Parathyroid adenoma (tissue), 2 donors: ENCODE measurements around the gene PURB.

Experiments used
- H2AFZ ChIP-seq: fragments of 300-600 bp; sonication (generic); one replicate; pipeline ENCODE4 v1.7.0; 2017; ENCODE audit warnings: antibody characterized with exemption, mild to moderate bottlenecking
- H3K27ac ChIP-seq: fragments of 300-600 bp; sonication (generic); one replicate; pipeline ENCODE4 v1.7.0; 2017
- H3K27me3 ChIP-seq: fragments of 300-600 bp; sonication (generic); one replicate; pipeline ENCODE4 v1.7.0; 2017; ENCODE audit warnings: low read length; ENCODE audit not compliant: control insufficient read depth, insufficient read depth
- H3K36me3 ChIP-seq: fragments of 300-600 bp; sonication (generic); one replicate; pipeline ENCODE4 v1.7.0; 2017; ENCODE audit warnings: low read length; ENCODE audit not compliant: control insufficient read depth, insufficient read depth
- H3K4me1 ChIP-seq: fragments of 300-600 bp; sonication (generic); one replicate; pipeline ENCODE4 v1.7.0; 2017; ENCODE audit warnings: control low read depth
- H3K4me2 ChIP-seq: fragments of 300-600 bp; sonication (generic); one replicate; pipeline ENCODE4 v1.7.0; 2017; ENCODE audit warnings: low read length
- H3K4me3 ChIP-seq: fragments of 300-600 bp; sonication (generic); one replicate; pipeline ENCODE4 v1.7.0; 2017; ENCODE audit warnings: low read depth, low read length
- H3K79me2 ChIP-seq: fragments of 300-600 bp; sonication (generic); one replicate; pipeline ENCODE4 v1.7.0; 2017; ENCODE audit warnings: control low read depth
- H3K9ac ChIP-seq: fragments of 300-600 bp; sonication (generic); one replicate; pipeline ENCODE4 v1.7.0; 2017; ENCODE audit warnings: mild to moderate bottlenecking
- H3K9me3 ChIP-seq: fragments of 300-600 bp; sonication (generic); one replicate; pipeline ENCODE4 v1.7.0; 2017; ENCODE audit warnings: low read length; ENCODE audit not compliant: control insufficient read depth
- TF ChIP-seq, protein P1 (sequence below): fragments of 300-600 bp; sonication (generic); IDR thresholded peaks from one replicate; pipeline ENCODE4 v1.7.0; 2017; ENCODE audit warnings: antibody characterized with exemption, mild to moderate bottlenecking
- donor health status: primary hyperparathyroidism.

PURB gene

GRCh38 chr7:44906965-44907364, 21.6 kb upstream of the PURB start:
- Histone ChIP-seq H3K4me1 (no peaks in the 10 kb centered on the region), H3K36me3 (no peaks in the 10 kb centered on the region), H3K27ac (no peak overlapping the region), H3K9ac (no peak overlapping the region), H3K79me2 (no peaks in the 10 kb centered on the region), H3K4me3 (no peak overlapping the region), H3K9me3 (no peaks in the 10 kb centered on the region), H2AFZ (no peak overlapping the region), H3K27me3 (no peaks in the 10 kb centered on the region), H3K4me2 (no peak overlapping the region)
- TF ChIP-seq, protein P1, sequence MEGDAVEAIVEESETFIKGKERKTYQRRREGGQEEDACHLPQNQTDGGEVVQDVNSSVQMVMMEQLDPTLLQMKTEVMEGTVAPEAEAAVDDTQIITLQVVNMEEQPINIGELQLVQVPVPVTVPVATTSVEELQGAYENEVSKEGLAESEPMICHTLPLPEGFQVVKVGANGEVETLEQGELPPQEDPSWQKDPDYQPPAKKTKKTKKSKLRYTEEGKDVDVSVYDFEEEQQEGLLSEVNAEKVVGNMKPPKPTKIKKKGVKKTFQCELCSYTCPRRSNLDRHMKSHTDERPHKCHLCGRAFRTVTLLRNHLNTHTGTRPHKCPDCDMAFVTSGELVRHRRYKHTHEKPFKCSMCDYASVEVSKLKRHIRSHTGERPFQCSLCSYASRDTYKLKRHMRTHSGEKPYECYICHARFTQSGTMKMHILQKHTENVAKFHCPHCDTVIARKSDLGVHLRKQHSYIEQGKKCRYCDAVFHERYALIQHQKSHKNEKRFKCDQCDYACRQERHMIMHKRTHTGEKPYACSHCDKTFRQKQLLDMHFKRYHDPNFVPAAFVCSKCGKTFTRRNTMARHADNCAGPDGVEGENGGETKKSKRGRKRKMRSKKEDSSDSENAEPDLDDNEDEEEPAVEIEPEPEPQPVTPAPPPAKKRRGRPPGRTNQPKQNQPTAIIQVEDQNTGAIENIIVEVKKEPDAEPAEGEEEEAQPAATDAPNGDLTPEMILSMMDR = no peak

DNA sequence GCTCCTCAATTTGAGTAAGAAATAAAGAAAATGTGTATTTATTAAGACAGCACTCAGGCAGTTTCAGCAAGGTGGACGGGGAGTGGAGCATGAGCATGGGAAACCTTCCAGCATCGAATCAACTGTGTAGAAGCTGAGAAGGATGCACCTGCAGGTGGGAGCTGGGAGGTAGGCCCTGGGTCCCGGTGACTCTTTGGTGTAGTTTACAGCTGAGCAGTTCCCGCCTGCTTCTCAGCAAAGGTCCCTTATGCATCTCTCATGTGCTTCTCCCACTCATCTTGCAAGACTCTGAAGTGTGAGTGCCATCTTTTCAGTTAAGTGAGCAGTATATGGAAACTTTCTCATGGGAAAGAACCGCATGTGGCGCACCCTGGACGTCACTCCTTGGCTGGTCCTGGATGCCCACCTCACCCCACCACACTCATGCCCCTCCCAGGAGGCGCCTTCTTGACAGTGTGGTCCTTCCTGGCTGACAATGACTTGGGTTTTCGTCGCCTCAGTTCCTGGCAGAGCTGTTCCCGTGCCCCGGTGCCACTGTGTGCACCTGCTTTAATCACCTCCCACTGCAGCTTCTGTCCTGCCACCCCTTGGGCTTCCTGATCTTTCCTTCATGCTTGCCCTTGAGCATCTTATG, 19.8 kb upstream of the PURB start:
- Histone ChIP-seq H3K27me3 (no peaks in the 10 kb centered on the region), H3K9ac (no peak overlapping the region), H3K9me3 (no peaks in the 10 kb centered on the region), H3K4me3 (no peak overlapping the region), H3K27ac (no peak overlapping the region), H2AFZ (no peak overlapping the region), H3K36me3 (no peaks in the 10 kb centered on the region), H3K79me2 (no peaks in the 10 kb centered on the region), H3K4me1 (no peaks in the 10 kb centered on the region), H3K4me2 (no peak overlapping the region)
- TF ChIP-seq, protein P1 = no peak

DNA sequence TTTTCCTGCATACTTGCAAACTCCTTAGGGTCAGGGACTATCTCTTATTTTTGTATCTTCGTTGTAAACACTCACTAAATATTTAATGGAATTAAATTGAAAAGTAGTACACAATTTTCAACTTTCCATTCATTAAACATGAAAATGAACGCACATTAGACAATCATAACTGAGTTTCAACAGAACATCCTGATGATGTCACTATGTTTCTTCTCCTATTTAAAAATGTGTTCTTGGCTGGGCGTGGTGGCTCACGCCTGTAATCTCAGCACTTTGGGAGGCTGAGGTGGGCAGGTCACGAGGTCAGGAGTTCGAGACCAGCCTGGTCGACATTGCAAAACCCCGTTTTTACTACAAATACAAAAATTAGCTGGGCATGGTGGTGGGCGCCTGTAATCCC, 14.1 kb upstream of the PURB start:
- Histone ChIP-seq H3K79me2 (peaks cover 5% of the 10 kb centered on the region), H3K9ac (no peak overlapping the region), H3K27ac (no peak overlapping the region), H3K4me3 (no peak overlapping the region), H3K36me3 (no peaks in the 10 kb centered on the region), H3K27me3 (no peaks in the 10 kb centered on the region), H3K9me3 (no peaks in the 10 kb centered on the region), H3K4me2 (no peak overlapping the region), H3K4me1 (no peaks in the 10 kb centered on the region), H2AFZ (no peak overlapping the region)
- TF ChIP-seq, protein P1 = no peak

GRCh38 chr7:44898039-44898438, 12.7 kb upstream of the PURB start:
- H3K36me3 ChIP-seq = no peaks in the 10 kb centered on the region
- H3K27ac ChIP-seq = no peak overlapping the region
- no peak overlapping the region for H3K4me2 ChIP-seq
- no peaks in the 10 kb centered on the region for H3K4me1 ChIP-seq
- TF ChIP-seq, protein P1 = no peak
- H3K27me3 ChIP-seq = no peaks in the 10 kb centered on the region
- H3K4me3 ChIP-seq = no peak overlapping the region
- H2AFZ ChIP-seq = no peak overlapping the region
- H3K9ac ChIP-seq = no peak overlapping the region
- no peaks in the 10 kb centered on the region for H3K9me3 ChIP-seq
- H3K79me2 ChIP-seq = peaks cover 12% of the 10 kb centered on the region

DNA sequence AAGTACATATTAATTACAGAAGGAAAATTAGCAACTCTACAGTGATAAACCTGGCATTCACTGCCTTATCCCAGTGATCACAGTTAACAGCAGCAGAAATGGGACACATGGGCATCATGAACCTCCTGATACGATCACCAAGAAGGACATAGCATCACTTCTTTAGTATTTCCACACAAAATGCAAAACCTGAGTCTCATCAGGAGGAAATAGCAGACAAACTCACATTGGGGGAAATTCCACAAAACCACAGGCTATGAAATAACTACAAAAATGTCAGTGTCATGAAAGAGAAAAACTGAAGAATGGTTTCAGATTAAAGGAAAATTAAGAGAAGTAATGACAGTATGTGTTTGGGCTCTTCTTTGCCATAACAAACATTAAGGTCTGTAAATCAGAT, 12.0 kb upstream of the PURB start:
- H3K79me2 ChIP-seq = peaks cover 12% of the 10 kb centered on the region
- no peak overlapping the region for H3K4me3 ChIP-seq
- no peak overlapping the region for H3K27ac ChIP-seq
- H2AFZ ChIP-seq = no peak overlapping the region
- H3K9ac ChIP-seq = no peak overlapping the region
- TF ChIP-seq, protein P1 = no peak
- no peaks in the 10 kb centered on the region for H3K4me1 ChIP-seq
- no peaks in the 10 kb centered on the region for H3K36me3 ChIP-seq
- no peak overlapping the region for H3K4me2 ChIP-seq
- H3K9me3 ChIP-seq = no peaks in the 10 kb centered on the region
- no peaks in the 10 kb centered on the region for H3K27me3 ChIP-seq
